Mammary epithelial cell (primary cell): ENCODE data around the gene RSPO3.

Experiments used
- CTCF ChIP-seq, 2 donors: IDR thresholded peaks in 1 of 2; conservative IDR thresholded peaks in 1 of 2; 2 replicates each; pipeline ENCODE4 v1.5.1; 2011 to 2012; ENCODE audit warnings: inconsistent platforms in 2 of 2, low read length in 2 of 2, mild to moderate bottlenecking in 2 of 2, control low read depth in 1 of 2, low read depth in 1 of 2; ENCODE audit not compliant: insufficient read depth in 1 of 2; ENCODE audit errors: extremely low read depth in 1 of 2
- EZH2 ChIP-seq: IDR thresholded peaks from 2 replicates; pipeline ENCODE4 v1.6.1; 2012; ENCODE audit warnings: low read length, inconsistent platforms, borderline replicate concordance

- TF ChIP-seq CTCF (conservative IDR thresholded peaks at IDR 0.05 in 1 of 2, IDR thresholded peaks at IDR 0.05 in 1 of 2; ENCODE audit: extremely low read depth in 1 of 2, insufficient read depth in 1 of 2, low read depth in 1 of 2, low read length in 2 of 2) (no peak), EZH2 (no peak)
Observed at GRCh38 chr6:127207591-127208120, 89.2 kb downstream of the RSPO3 start.
